Measurements from ENCODE around the gene PPM1L. TPM values are rescaled to one million over a fixed set of nuclear protein-coding genes. Genes with fewer than 3 reads are reported as not detected.

Gene PPM1L
- total and polyA plus RNA-seq, 2 of the 13 experiments (the other 11 are each of a cell fraction or from before 2014, with no cell fraction given): 0.22 to 1.4 TPM

DNA sequence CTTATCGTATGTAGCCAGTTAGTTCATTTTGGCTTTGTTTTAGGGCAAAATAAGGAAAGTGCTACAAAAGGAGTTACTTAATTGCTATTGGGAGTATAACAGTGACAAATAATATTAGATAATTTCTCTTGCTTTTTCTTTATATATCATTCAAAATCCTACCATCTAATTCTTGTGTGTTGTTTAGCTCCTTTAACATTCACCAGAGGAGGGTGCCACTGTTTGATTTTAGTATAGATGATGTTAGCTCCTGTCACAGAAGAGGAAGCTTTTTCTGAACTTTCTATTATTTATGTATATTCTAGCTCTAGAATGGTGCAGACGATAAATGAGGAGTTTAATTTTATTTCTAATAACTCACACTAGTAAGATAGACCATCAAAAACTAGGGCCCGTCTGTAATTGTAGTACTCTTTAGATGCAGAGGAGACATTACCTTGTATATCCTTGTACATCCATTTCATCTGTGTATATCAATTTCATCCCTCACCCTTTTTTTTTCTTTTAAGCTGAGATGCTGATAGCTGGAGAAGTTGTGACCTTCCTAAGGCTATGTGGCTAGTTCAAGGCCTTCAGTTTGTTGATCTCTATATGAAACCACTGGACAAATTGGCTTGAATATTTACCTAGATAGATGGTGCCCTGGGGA lies 3.0 kb downstream of the PPM1L start:
- ATAC-seq: no peak
- ChIA-PET CTCF (ENCODE audit: low intra/inter-chr PET ratio, low total read pairs) (no interaction called here), POLR2A (no interaction called here)
- no peaks in the 10 kb centered on the region for H3K79me2 ChIP-seq (ENCODE audit: insufficient read depth, low read length)
- no peaks in the 10 kb centered on the region for H3K9me3 ChIP-seq (ENCODE audit: low read length)
- H3K27ac ChIP-seq (ENCODE audit: extremely low read length, insufficient read depth, low read length): no peak overlapping the region
- intact Hi-C loops (cut with micrococcal nuclease; ENCODE audit: unreplicated experiment): no loop called here
- FAIRE-seq: no peak
- H3K27me3 ChIP-seq (ENCODE audit: control insufficient read depth in 1 of 2, insufficient read depth in 2 of 2, low read length in 2 of 2): peaks cover 0 to 29% of the 10 kb centered on the region in 2 experiments
- 73% methylated on average over 3 of the region's 3 CpGs for WGBS (ENCODE audit: low lambda C conversion rate)
- DNase-seq (ENCODE audit: low spot score): no peak
- H2AFZ ChIP-seq (ENCODE audit: low read length): no peak overlapping the region
- H3K4me1 ChIP-seq (ENCODE audit: insufficient read depth, low read length): peaks cover 30% of the 10 kb centered on the region
- in situ Hi-C loops (cut with HindIII; ENCODE audit: extremely low pct_ligation_motif_present, low pct_unique_long_range_greater_than_20kb): loop anchor here (10.0 kb wide), 1 partner anchor 466 kb away; the partner anchor contains the start of gene NMD3
- no TSS peak for BruUV-seq (replicated peaks)
- TF ChIP-seq, protein P1, sequence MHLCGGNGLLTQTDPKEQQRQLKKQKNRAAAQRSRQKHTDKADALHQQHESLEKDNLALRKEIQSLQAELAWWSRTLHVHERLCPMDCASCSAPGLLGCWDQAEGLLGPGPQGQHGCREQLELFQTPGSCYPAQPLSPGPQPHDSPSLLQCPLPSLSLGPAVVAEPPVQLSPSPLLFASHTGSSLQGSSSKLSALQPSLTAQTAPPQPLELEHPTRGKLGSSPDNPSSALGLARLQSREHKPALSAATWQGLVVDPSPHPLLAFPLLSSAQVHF (CRISPR knock-in tag; IDR thresholded peaks at IDR 0.05): no peak
- no peak for TF ChIP-seq ZNF256 (CRISPR knock-in tag; conservative IDR thresholded peaks at IDR 0.05)
- TF ChIP-seq KMT2A (CRISPR knock-in tag; IDR thresholded peaks at IDR 0.05): no peak
- TF ChIP-seq, protein P2, sequence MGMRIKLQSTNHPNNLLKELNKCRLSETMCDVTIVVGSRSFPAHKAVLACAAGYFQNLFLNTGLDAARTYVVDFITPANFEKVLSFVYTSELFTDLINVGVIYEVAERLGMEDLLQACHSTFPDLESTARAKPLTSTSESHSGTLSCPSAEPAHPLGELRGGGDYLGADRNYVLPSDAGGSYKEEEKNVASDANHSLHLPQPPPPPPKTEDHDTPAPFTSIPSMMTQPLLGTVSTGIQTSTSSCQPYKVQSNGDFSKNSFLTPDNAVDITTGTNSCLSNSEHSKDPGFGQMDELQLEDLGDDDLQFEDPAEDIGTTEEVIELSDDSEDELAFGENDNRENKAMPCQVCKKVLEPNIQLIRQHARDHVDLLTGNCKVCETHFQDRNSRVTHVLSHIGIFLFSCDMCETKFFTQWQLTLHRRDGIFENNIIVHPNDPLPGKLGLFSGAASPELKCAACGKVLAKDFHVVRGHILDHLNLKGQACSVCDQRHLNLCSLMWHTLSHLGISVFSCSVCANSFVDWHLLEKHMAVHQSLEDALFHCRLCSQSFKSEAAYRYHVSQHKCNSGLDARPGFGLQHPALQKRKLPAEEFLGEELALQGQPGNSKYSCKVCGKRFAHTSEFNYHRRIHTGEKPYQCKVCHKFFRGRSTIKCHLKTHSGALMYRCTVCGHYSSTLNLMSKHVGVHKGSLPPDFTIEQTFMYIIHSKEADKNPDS (CRISPR knock-in tag; IDR thresholded peaks at IDR 0.05): no peak
- no peak for TF ChIP-seq SNAI1 (CRISPR knock-in tag; IDR thresholded peaks at IDR 0.05; ENCODE audit: borderline replicate concordance)
- TF ChIP-seq ZNF337 (CRISPR knock-in tag; IDR thresholded peaks at IDR 0.05; ENCODE audit: borderline replicate concordance, low read depth): no peak
- TF ChIP-seq ATM (IDR thresholded peaks at IDR 0.05; ENCODE audit: borderline replicate concordance): no peak
- no peak for TF ChIP-seq MBNL3 (CRISPR knock-in tag; conservative IDR thresholded peaks at IDR 0.05)
- no peak for TF ChIP-seq ZNF24 (IDR thresholded peaks at IDR 0.05)
- TF ChIP-seq RCOR2 (CRISPR knock-in tag; IDR thresholded peaks at IDR 0.05): no peak
- no peak for TF ChIP-seq ZNF83 (CRISPR knock-in tag; IDR thresholded peaks at IDR 0.05; ENCODE audit: borderline replicate concordance)
- TF ChIP-seq PRMT3 (CRISPR knock-in tag; IDR thresholded peaks at IDR 0.05; ENCODE audit: borderline replicate concordance, low read depth): no peak
- TF ChIP-seq ZSCAN12 (CRISPR knock-in tag; IDR thresholded peaks at IDR 0.05): no peak
- no peak for TF ChIP-seq TMF1 (CRISPR knock-in tag; IDR thresholded peaks at IDR 0.05; ENCODE audit: low read depth)
- TF ChIP-seq MIXL1 (CRISPR knock-in tag; IDR thresholded peaks at IDR 0.05): no peak
- TF ChIP-seq ZNF143 (CRISPR knock-in tag; IDR thresholded peaks at IDR 0.05): no peak
- TF ChIP-seq, protein P3, sequence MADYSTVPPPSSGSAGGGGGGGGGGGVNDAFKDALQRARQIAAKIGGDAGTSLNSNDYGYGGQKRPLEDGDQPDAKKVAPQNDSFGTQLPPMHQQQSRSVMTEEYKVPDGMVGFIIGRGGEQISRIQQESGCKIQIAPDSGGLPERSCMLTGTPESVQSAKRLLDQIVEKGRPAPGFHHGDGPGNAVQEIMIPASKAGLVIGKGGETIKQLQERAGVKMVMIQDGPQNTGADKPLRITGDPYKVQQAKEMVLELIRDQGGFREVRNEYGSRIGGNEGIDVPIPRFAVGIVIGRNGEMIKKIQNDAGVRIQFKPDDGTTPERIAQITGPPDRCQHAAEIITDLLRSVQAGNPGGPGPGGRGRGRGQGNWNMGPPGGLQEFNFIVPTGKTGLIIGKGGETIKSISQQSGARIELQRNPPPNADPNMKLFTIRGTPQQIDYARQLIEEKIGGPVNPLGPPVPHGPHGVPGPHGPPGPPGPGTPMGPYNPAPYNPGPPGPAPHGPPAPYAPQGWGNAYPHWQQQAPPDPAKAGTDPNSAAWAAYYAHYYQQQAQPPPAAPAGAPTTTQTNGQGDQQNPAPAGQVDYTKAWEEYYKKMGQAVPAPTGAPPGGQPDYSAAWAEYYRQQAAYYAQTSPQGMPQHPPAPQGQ (CRISPR knock-in tag; IDR thresholded peaks at IDR 0.05; ENCODE audit: borderline replicate concordance): no peak
- no peak for TF ChIP-seq ASH2L (IDR thresholded peaks at IDR 0.05; ENCODE audit: insufficient read length, low read depth, low read length)
- no peak for TF ChIP-seq ZNF841 (CRISPR knock-in tag; IDR thresholded peaks at IDR 0.05; ENCODE audit: borderline replicate concordance)
- H3K9ac ChIP-seq (ENCODE audit: insufficient read depth, low read depth, low read length): no peak overlapping the region
- no peak overlapping the region for H3K4me2 ChIP-seq (ENCODE audit: low read depth, low read length)
- H3K36me3 ChIP-seq (replicated peaks in 1 of 2; ENCODE audit: control insufficient read depth in 1 of 2, insufficient read depth in 2 of 2, low read length in 2 of 2): no peaks in the 10 kb centered on the region
- H3K4me3 ChIP-seq (replicated peaks in 1 of 3; ENCODE audit: insufficient read depth in 1 of 3, low read depth in 2 of 3, low read length in 3 of 3): no peak overlapping the region
- no peaks in the 10 kb centered on the region for H4K20me1 ChIP-seq (ENCODE audit: insufficient read depth, low read length)

Data from HepG2 (cell line).